ENCODE measurements around the gene FNTB. TPM values are rescaled to one million over a fixed set of nuclear protein-coding genes. Genes with fewer than 3 reads are reported as not detected.

The FNTB gene
- polyA plus RNA-seq, 1 experiment = 17.3 TPM

- TF ChIP-seq CTCF (IDR thresholded peaks at IDR 0.05; ENCODE audit: low read depth, low read length) = no peak
- Histone ChIP-seq H3K27ac (ENCODE audit: low read depth, low read length) (no peak overlapping the region), H3K27me3 (ENCODE audit: control insufficient read depth, insufficient read depth, low read length) (no peaks in the 10 kb centered on the region), H3K9me3 (ENCODE audit: control insufficient read depth, insufficient read depth, low read length) (no peaks in the 10 kb centered on the region), H3K4me3 (ENCODE audit: low read depth, low read length) (no peak overlapping the region)
- ChIA-PET CTCF (interaction anchor here (0.5 to 1.3 kb wide), 4 partner anchors 14 to 477 kb away, joined by 3 to 11 read pairs (median 3); no protein-coding TSS in a partner anchor), POLR2A (no interaction called here)
- no peak for DNase-seq (ENCODE audit: low read depth, low spot score)
These were observed 46.9 kb upstream of the FNTB start for GRCh38 chr14:64939817-64940190.

- ChIA-PET CTCF (interaction anchor here (1.1 to 1.5 kb wide), 3 partner anchors 15 to 118 kb away, joined by 3 read pairs; no protein-coding TSS in a partner anchor), POLR2A (no interaction called here)
These were observed 46.3 kb upstream of the FNTB start for GRCh38 chr14:64940336-64940910.

GRCh38 chr14:64942531-64943111, 44.1 kb upstream of the FNTB start, which contains the start of gene GPX2:
Gene GPX2, minus strand, starts transcription at chr14:64942745. Its CDS starts 19 bp downstream, at chr14:64942726.
- Histone ChIP-seq H3K27me3 (ENCODE audit: control insufficient read depth, insufficient read depth, low read length) (no peaks in the 10 kb centered on the region), H3K9me3 (ENCODE audit: control insufficient read depth, insufficient read depth, low read length) (no peaks in the 10 kb centered on the region), H3K27ac (ENCODE audit: low read depth, low read length) (no peak within 1 kb of the TSS), H3K4me3 (ENCODE audit: low read depth, low read length) (no peak within 1 kb of the TSS)
- TF ChIP-seq CTCF (IDR thresholded peaks at IDR 0.05; ENCODE audit: low read depth, low read length) = no peak
- ChIA-PET POLR2A (no interaction called here), CTCF (no interaction called here)
- DNase-seq (ENCODE audit: low read depth, low spot score) = no peak

More at GRCh38 chr14:64940336-64940910, 46.3 kb upstream of the FNTB start:
- Histone ChIP-seq H3K9me3 (ENCODE audit: control insufficient read depth, insufficient read depth, low read length) (no peaks in the 10 kb centered on the region), H3K4me3 (ENCODE audit: low read depth, low read length) (no peak overlapping the region), H3K27ac (ENCODE audit: low read depth, low read length) (no peak overlapping the region), H3K27me3 (ENCODE audit: control insufficient read depth, insufficient read depth, low read length) (no peaks in the 10 kb centered on the region)
- no peak for TF ChIP-seq CTCF (IDR thresholded peaks at IDR 0.05; ENCODE audit: low read depth, low read length)
- no peak for DNase-seq (ENCODE audit: low read depth, low spot score)

GRCh38 chr14:64943556-64943955, 43.1 kb upstream of the FNTB start:
- no peak for TF ChIP-seq CTCF (IDR thresholded peaks at IDR 0.05; ENCODE audit: low read depth, low read length)
- Histone ChIP-seq H3K27ac (ENCODE audit: low read depth, low read length) (no peak overlapping the region), H3K4me3 (ENCODE audit: low read depth, low read length) (no peak overlapping the region), H3K27me3 (ENCODE audit: control insufficient read depth, insufficient read depth, low read length) (no peaks in the 10 kb centered on the region), H3K9me3 (ENCODE audit: control insufficient read depth, insufficient read depth, low read length) (no peaks in the 10 kb centered on the region)
- ChIA-PET CTCF (no interaction called here), POLR2A (no interaction called here)
- DNase-seq (ENCODE audit: low read depth, low spot score) = no peak

GRCh38 chr14:64944041-64944440, 42.7 kb upstream of the FNTB start:
- no peak overlapping the region for H3K4me3 ChIP-seq (ENCODE audit: low read depth, low read length)
- no peaks in the 10 kb centered on the region for H3K9me3 ChIP-seq (ENCODE audit: control insufficient read depth, insufficient read depth, low read length)
- CTCF ChIA-PET = no interaction called here
- TF ChIP-seq CTCF (IDR thresholded peaks at IDR 0.05; ENCODE audit: low read depth, low read length) = no peak
- H3K27me3 ChIP-seq (ENCODE audit: control insufficient read depth, insufficient read depth, low read length) = no peaks in the 10 kb centered on the region
- DNase-seq (ENCODE audit: low read depth, low spot score) = no peak
- no peak overlapping the region for H3K27ac ChIP-seq (ENCODE audit: low read depth, low read length)
- POLR2A ChIA-PET = no interaction called here
